SH-SY5Y (cell line): ENCODE results near the gene NT5M.

Experiments used
- GATA2 ChIP-seq: IDR thresholded peaks from 2 replicates; pipeline ENCODE4 v1.6.1; 2011; ENCODE audit warnings: mild to moderate bottlenecking, low read depth, low read length
- GATA3 ChIP-seq: IDR thresholded peaks from 2 replicates; pipeline ENCODE4 v1.6.1; 2011; ENCODE audit warnings: low read depth, mild to moderate bottlenecking, low read length, moderate library complexity

GRCh38 chr17:17289086-17289485, 14.1 kb upstream of the NT5M start:
- TF ChIP-seq GATA2 (no peak), GATA3 (no peak)
